Psoas muscle (tissue), 8 donors: ENCODE data around the gene BOK. TPM values are rescaled to one million over a fixed set of nuclear protein-coding genes. Genes with fewer than 3 reads are reported as not detected.

Experiments
- ATAC-seq, 4 donors: fragments of 200-7000 bp; cut with Tn5 transposase; one replicate each; pipeline ENCODE4 v1.9.1; 2020; ENCODE audit warnings: moderate library complexity in 3 of 4, mild to moderate bottlenecking in 2 of 4
- DNase-seq, 2 donors: peaks; one replicate each; pipeline ENCODE4 v3.0.0-alpha.2; 2020
- H3K27ac ChIP-seq: fragments of 200-600 bp; one replicate; pipeline ENCODE4 v1.8.0; 2022
- H3K27me3 ChIP-seq, 3 donors: fragments of 200-600 bp in 1 of 3; one replicate each; pipeline versions ENCODE4 v1.6.1 to v1.8.0; 2013 to 2022; ENCODE audit warnings: low read length in 2 of 3, mild to moderate bottlenecking in 2 of 3, moderate library complexity in 1 of 3; ENCODE audit not compliant: insufficient read depth in 3 of 3
- H3K36me3 ChIP-seq, 2 donors: fragments of 200-600 bp in 1 of 2; one replicate each; pipeline versions ENCODE4 v1.6.1 to v1.8.0; 2013 to 2022; ENCODE audit warnings: low read depth in 1 of 2, mild to moderate bottlenecking in 1 of 2, moderate library complexity in 1 of 2; ENCODE audit not compliant: insufficient read depth in 1 of 2
- H3K4me1 ChIP-seq: fragments of 200-600 bp; one replicate; pipeline ENCODE4 v1.8.0; 2022
- H3K4me3 ChIP-seq: fragments of 200-600 bp; one replicate; pipeline ENCODE4 v1.8.0; 2022; ENCODE audit warnings: mild to moderate bottlenecking
- H3K9me3 ChIP-seq: fragments of 200-600 bp; one replicate; pipeline ENCODE4 v1.8.0; 2022
- CTCF ChIP-seq: fragments of 200-600 bp; IDR thresholded peaks from one replicate; pipeline ENCODE4 v1.8.0; 2022; ENCODE audit warnings: antibody characterized with exemption
- WGBS, 3 donors: extraction: QIAGEN DNeasy Blood & Tissue Kit; methylation state at CpG; one replicate each; pipeline versions ENCODE4 v1.1.6 to v1.1.7; 2013; 5-methylcytosine and 5-hydroxymethylcytosine counted together
- intact Hi-C, 2 donors: fragments of 100-400 bp; cut with DNase I; formaldehyde crosslinking; loops; one replicate each; pipeline versions ENCODE4 v1.11.0 to v1.14.2; 2022
- polyA plus RNA-seq, 3 donors: library from polyadenylated mRNA; stranded (reverse); fragments of 200-250 nt; gene quantifications; one replicate each; pipeline ENCODE4 v1.2.3, GENCODE V29; 2013
- total RNA-seq, 4 donors: library from RNA; stranded (reverse); fragmentation: NEBNext Ultra II Directional in 2 of 4; extraction: Animal tissue kit (Norgen Biotek cat#: 25700) in 2 of 4; gene quantifications; one replicate each; pipeline versions ENCODE4 v1.2.1 to v1.2.4, GENCODE V29; 2021 to 2023
- donor health status: healthy with polysubstance abuse.
- donor health status: DM: no; HTN: no; CAD: no; lungs with moderate emphysema.
- donor health status: Bipolar disorder and iron deficiency.
- donor health status: healthy.
- donor health status: DM: yes; HTN: yes; CAD: no.
- donor health status: DM: no; HTN: no; CAD: no.
- donor health status: DM: no; HTN: no; CAD: no.
- donor health status: DM: yes; HTN: yes; CAD: no.

BOK gene
- total and polyA plus RNA-seq, 7 donors = 1.3 to 12.8 (median 3.6) TPM

DNA sequence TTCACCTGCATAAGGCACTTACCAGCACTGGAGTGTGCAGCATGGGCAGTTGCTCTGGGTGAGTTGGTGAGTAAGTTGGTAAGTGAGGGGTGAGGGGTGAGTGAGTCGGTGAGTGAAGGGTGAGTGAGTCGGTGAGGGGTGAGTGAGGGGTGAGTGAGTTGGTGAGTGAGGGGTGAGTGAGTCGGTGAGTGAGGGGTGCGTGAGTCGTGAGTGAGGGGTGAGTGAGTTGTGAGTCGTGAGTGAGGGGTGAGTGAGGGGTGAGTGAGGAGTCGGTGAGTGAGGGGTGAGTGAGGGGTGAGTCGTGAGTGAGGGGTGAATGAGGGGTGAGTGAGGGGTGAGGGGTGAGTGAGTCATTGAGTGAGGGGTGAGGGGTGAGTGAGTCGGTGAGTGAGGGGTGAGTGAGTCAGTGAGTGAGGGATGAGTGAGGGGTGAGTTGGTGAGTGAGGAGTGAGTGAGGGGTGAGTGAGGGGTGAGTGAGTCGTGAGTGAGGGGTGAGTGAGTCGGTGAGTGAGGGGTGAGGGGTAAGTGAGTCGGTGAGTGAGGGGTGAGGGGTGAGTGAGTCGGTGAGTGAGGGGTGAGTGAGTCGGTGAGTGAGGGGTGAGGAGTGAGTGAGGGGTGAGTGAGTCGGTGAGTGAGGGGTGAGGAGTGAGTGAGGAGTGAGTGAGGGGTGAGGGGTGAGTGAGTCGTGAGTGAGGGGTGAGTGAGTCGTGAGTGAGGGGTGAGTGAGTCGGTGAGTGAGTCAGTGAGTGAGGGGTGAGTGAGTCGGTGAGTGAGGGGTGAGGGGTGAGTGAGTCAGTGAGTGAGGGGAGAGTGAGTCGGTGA is 61.3 kb downstream of the BOK start:
- intact Hi-C loops = no loop called here
- H3K36me3 ChIP-seq = peaks cover 0 to 5% of the 10 kb centered on the region in 2 donors
- no peaks in the 10 kb centered on the region for H3K27me3 ChIP-seq
- peaks cover 26% of the 10 kb centered on the region for H3K4me1 ChIP-seq
- 91 to 96% (median 93%) methylated on average over 20 of the region's 20 CpGs for WGBS, 3 donors
- no peak for DNase-seq
- H3K4me3 ChIP-seq = no peak overlapping the region
- H3K27ac ChIP-seq = no peak overlapping the region
- no peaks in the 10 kb centered on the region for H3K9me3 ChIP-seq
- no peak for ATAC-seq
- no peak for TF ChIP-seq CTCF

- intact Hi-C loops = no loop called here
- no peak for DNase-seq
- no peak for TF ChIP-seq CTCF
Observed at GRCh38 chr2:241620419-241620769, 61.8 kb downstream of the BOK start.

More at GRCh38 chr2:241620419-241620769, 61.8 kb downstream of the BOK start:
- Histone ChIP-seq H3K27me3 (no peaks in the 10 kb centered on the region), H3K9me3 (no peaks in the 10 kb centered on the region), H3K4me1 (peaks cover 26% of the 10 kb centered on the region), H3K4me3 (no peak overlapping the region), H3K27ac (no peak overlapping the region), H3K36me3 (peaks cover 0 to 5% of the 10 kb centered on the region in 2 donors)
- peak in 1 of 4 donors; percentile 13 for ATAC-seq
- 96 to 97% (median 97%) methylated on average over 6 of the region's 6 CpGs for WGBS, 3 donors

Other genes with a start within 250 kb of the BOK start
- 100 to 1,000 TPM; 349 to 526 (median 469) TPM for gene HDLBP, start 243.1 kb upstream of the BOK start, total RNA-seq
- 100 to 1,000 TPM; 264 to 421 (median 283) TPM for gene HDLBP, start 243.1 kb upstream of the BOK start, polyA plus RNA-seq
- gene SEPTIN2, start 242.8 kb upstream of the BOK start, total RNA-seq = 100 to 1,000 TPM in 3 of 4 donors, 10 to 100 TPM in 1; 86.4 to 161 (median 126) TPM
- 100 to 1,000 TPM in 1 of 3 donors, 10 to 100 TPM in 2; 68.8 to 122 (median 90.0) TPM for gene SEPTIN2, start 242.8 kb upstream of the BOK start, polyA plus RNA-seq
- 10 to 100 TPM; 17.4 to 18.4 (median 17.7) TPM for gene FARP2, start 202.5 kb upstream of the BOK start, total RNA-seq
- gene FARP2, start 202.5 kb upstream of the BOK start, polyA plus RNA-seq = 1 to 10 TPM; 5.8 to 8.4 (median 6.0) TPM
- 100 to 1,000 TPM; 268 to 382 (median 276) TPM for gene STK25, start 50.2 kb upstream of the BOK start, total RNA-seq
- 100 to 1,000 TPM; 227 to 489 (median 385) TPM for gene STK25, start 50.2 kb upstream of the BOK start, polyA plus RNA-seq
- gene THAP4, start 78.4 kb downstream of the BOK start, total RNA-seq = 10 to 100 TPM; 64.9 to 96.7 (median 79.4) TPM
- gene THAP4, start 78.4 kb downstream of the BOK start, polyA plus RNA-seq = 100 to 1,000 TPM in 1 of 3 donors, 10 to 100 TPM in 2; 86.6 to 133 (median 93.1) TPM
- gene ATG4B, start 78.9 kb downstream of the BOK start, total RNA-seq = 10 to 100 TPM; 33.7 to 51.3 (median 37.3) TPM
- gene ATG4B, start 78.9 kb downstream of the BOK start, polyA plus RNA-seq = 10 to 100 TPM; 40.0 to 48.3 (median 40.8) TPM
- 1 to 10 TPM; 6.4 to 8.5 (median 6.7) TPM for gene DTYMK, start 128.1 kb downstream of the BOK start, total RNA-seq
- 10 to 100 TPM in 2 of 3 donors, 1 to 10 TPM in 1; 8.1 to 24.6 (median 20.0) TPM for gene DTYMK, start 128.1 kb downstream of the BOK start, polyA plus RNA-seq
- gene ING5, start 143.3 kb downstream of the BOK start, total RNA-seq = 10 to 100 TPM; 16.7 to 20.5 (median 17.9) TPM
- 10 to 100 TPM; 14.5 to 25.4 (median 22.9) TPM for gene ING5, start 143.3 kb downstream of the BOK start, polyA plus RNA-seq
- 10 to 100 TPM; 20.3 to 31.0 (median 23.6) TPM for gene D2HGDH, start 175.9 kb downstream of the BOK start, total RNA-seq
- gene D2HGDH, start 175.9 kb downstream of the BOK start, polyA plus RNA-seq = 10 to 100 TPM; 14.1 to 15.6 (median 14.9) TPM
- under 1 TPM in 1 of 4 donors, not detected in 3; 0.16 TPM for gene GAL3ST2, start 218.1 kb downstream of the BOK start, total RNA-seq
- gene GAL3ST2, start 218.1 kb downstream of the BOK start, polyA plus RNA-seq = under 1 TPM in 1 of 3 donors, not detected in 2; 0.14 TPM